Neural progenitor cell (in vitro differentiated cells): ENCODE results near the gene TLE4. TPM values are rescaled to one million over a fixed set of nuclear protein-coding genes. Genes with fewer than 3 reads are reported as not detected.

Experiments used
- DNase-seq: peaks from one replicate; pipeline ENCODE4 v3.0.0-alpha.2; 2016; ENCODE audit warnings: low spot score
- H2AFZ ChIP-seq: fragments of 200-600 bp; sonication (generic); replicated peaks from 2 replicates; pipeline ENCODE4 v1.6.1; 2016; ENCODE audit warnings: antibody characterized with exemption
- H3F3A ChIP-seq: fragments of 200-600 bp; sonication (generic); 2 replicates; pipeline ENCODE4 v1.6.1; 2016; ENCODE audit warnings: antibody characterized with exemption, low read depth
- H3K27ac ChIP-seq: fragments of 200-600 bp; sonication (generic); 2 replicates; pipeline ENCODE4 v1.5.1; 2016; ENCODE audit warnings: mild to moderate bottlenecking
- H3K27me3 ChIP-seq: fragments of 200-600 bp; sonication (generic); 2 replicates; pipeline ENCODE4 v1.6.1; 2016; ENCODE audit warnings: mild to moderate bottlenecking, moderate library complexity
- H3K36me3 ChIP-seq: fragments of 200-600 bp; sonication (generic); 2 replicates; pipeline ENCODE4 v1.5.1; 2016
- H3K4me1 ChIP-seq: fragments of 200-600 bp; sonication (generic); 2 replicates; pipeline ENCODE4 v1.6.1; 2016; ENCODE audit warnings: mixed run types
- H3K4me2 ChIP-seq: fragments of 200-600 bp; sonication (generic); 2 replicates; pipeline ENCODE4 v1.6.1; 2016
- H3K4me3 ChIP-seq: fragments of 200-600 bp; sonication (generic); 2 replicates; pipeline ENCODE4 v1.5.1; 2016
- H3K79me2 ChIP-seq: fragments of 200-600 bp; sonication (generic); 2 replicates; pipeline ENCODE4 v1.6.1; 2016; ENCODE audit warnings: low read depth
- H3K9ac ChIP-seq: fragments of 200-600 bp; sonication (generic); 2 replicates; pipeline ENCODE4 v1.6.1; 2016
- H3K9me3 ChIP-seq: fragments of 200-600 bp; sonication (generic); 2 replicates; pipeline ENCODE4 v1.5.1; 2016; ENCODE audit warnings: low read depth
- H4K20me1 ChIP-seq: fragments of 200-600 bp; sonication (generic); 2 replicates; pipeline ENCODE4 v1.6.1; 2016; ENCODE audit warnings: low read depth
- H3K27ac Mint-ChIP-seq: 3 replicates; pipeline ENCODE4 v1.8.0; 2021; ENCODE audit warnings: mixed read lengths
- H3K27me3 Mint-ChIP-seq: 2 replicates; pipeline ENCODE4 v1.8.0; 2022; ENCODE audit warnings: low read depth, mild to moderate bottlenecking, inconsistent platforms, moderate library complexity, mixed read lengths; ENCODE audit not compliant: insufficient read depth
- H3K36me3 Mint-ChIP-seq: 3 replicates; pipeline ENCODE4 v1.8.0; 2021; ENCODE audit warnings: mixed read lengths
- H3K4me1 Mint-ChIP-seq: 3 replicates; pipeline ENCODE4 v1.8.0; 2021; ENCODE audit warnings: mixed read lengths
- H3K4me3 Mint-ChIP-seq: 3 replicates; pipeline ENCODE4 v1.8.0; 2021; ENCODE audit warnings: mild to moderate bottlenecking, moderate library complexity, mixed read lengths
- H3K9me3 Mint-ChIP-seq: 3 replicates; pipeline ENCODE4 v1.8.0; 2020; ENCODE audit warnings: mixed read lengths
- EZH2 ChIP-seq: fragments of 200-600 bp; sonication (generic); IDR thresholded peaks from 2 replicates; pipeline ENCODE4 v1.6.1; 2017; ENCODE audit warnings: antibody characterized with exemption, mild to moderate bottlenecking, moderate library complexity
- EZH2phosphoT487 ChIP-seq: fragments of 200-600 bp; sonication (generic); IDR thresholded peaks from 2 replicates; pipeline ENCODE4 v1.6.1; 2017; ENCODE audit warnings: antibody characterized with exemption
- total RNA-seq: library from RNA; depleted of rRNA; stranded (reverse); fragments of >200 nt; gene quantifications from 2 replicates; pipeline ENCODE4 v1.2.3, GENCODE V29; 2015; ENCODE audit warnings: low replicate concordance
- TF ChIP-seq, protein P1 (sequence below): fragments of 200-600 bp; sonication (generic); IDR thresholded peaks from 2 replicates; pipeline ENCODE4 v1.5.1; 2017; ENCODE audit warnings: antibody characterized with exemption, mild to moderate bottlenecking

TLE4 gene
- total RNA-seq, 1 donor from 2014 or later: 265 TPM

DNA sequence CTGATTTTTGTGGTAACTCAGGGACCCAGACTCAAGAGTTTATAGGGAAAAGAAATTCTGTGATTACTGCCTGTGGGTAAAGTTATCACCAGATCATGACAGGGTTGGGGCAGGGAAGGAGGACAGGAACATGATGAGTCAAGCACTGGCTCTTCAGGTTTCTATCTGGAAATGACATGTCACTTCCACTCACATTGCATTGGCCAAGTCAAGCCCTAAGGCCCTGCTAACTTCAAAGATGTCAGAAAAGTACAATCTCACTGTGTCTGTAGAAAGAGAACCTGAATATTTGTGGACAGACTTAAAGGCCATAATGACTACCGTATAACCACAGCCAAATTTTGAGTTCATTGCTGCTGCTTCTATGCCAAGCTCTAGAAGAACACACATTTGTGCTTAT is 187.7 kb downstream of the TLE4 start:
- Histone ChIP-seq H3K9me3 (no peaks in the 10 kb centered on the region), H3K27ac (no peak overlapping the region), H3F3A (no peaks in the 10 kb centered on the region), H3K4me3 (no peak overlapping the region), H4K20me1 (no peaks in the 10 kb centered on the region), H3K9ac (no peak overlapping the region), H3K79me2 (no peaks in the 10 kb centered on the region), H3K36me3 (no peaks in the 10 kb centered on the region), H3K4me1 (peaks cover 4% of the 10 kb centered on the region), H3K27me3 (no peaks in the 10 kb centered on the region), H2AFZ (no peak overlapping the region), H3K4me2 (no peak overlapping the region)
- no peak for DNase-seq
- H3K27ac Mint-ChIP-seq: no peak overlapping the region
- peaks cover 16% of the 10 kb centered on the region for H3K9me3 Mint-ChIP-seq
- peaks cover 11% of the 10 kb centered on the region for H3K4me1 Mint-ChIP-seq
- peaks cover 5% of the 10 kb centered on the region for H3K27me3 Mint-ChIP-seq
- no peak overlapping the region for H3K4me3 Mint-ChIP-seq
- TF ChIP-seq EZH2 (no peak), EZH2phosphoT487 (no peak)
- TF ChIP-seq, protein P1, sequence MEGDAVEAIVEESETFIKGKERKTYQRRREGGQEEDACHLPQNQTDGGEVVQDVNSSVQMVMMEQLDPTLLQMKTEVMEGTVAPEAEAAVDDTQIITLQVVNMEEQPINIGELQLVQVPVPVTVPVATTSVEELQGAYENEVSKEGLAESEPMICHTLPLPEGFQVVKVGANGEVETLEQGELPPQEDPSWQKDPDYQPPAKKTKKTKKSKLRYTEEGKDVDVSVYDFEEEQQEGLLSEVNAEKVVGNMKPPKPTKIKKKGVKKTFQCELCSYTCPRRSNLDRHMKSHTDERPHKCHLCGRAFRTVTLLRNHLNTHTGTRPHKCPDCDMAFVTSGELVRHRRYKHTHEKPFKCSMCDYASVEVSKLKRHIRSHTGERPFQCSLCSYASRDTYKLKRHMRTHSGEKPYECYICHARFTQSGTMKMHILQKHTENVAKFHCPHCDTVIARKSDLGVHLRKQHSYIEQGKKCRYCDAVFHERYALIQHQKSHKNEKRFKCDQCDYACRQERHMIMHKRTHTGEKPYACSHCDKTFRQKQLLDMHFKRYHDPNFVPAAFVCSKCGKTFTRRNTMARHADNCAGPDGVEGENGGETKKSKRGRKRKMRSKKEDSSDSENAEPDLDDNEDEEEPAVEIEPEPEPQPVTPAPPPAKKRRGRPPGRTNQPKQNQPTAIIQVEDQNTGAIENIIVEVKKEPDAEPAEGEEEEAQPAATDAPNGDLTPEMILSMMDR: no peak
- H3K36me3 Mint-ChIP-seq: no peaks in the 10 kb centered on the region

DNA sequence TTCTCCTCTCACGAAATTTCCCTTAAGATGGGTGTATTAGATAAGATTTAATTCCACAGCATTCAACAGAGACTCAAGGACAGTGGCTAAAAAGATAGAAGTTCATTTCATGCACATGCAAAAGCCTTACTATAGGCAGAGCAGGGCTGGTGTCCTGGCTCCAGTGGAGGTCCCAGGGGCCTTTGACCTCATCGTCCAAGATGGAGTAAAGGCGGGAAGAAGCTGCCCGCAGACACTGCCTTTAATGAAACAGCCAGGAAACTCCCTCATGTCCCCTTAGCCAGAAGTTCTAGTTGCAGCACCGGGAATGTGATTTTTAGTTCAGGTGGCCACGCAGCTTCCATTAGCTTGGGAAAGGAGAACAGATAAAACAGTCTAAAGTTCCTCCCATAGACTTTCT is 190.3 kb downstream of the TLE4 start:
- Mint-ChIP-seq H3K36me3 (no peaks in the 10 kb centered on the region), H3K9me3 (peaks cover 7% of the 10 kb centered on the region), H3K4me1 (peaks cover 15% of the 10 kb centered on the region), H3K27ac (no peak overlapping the region), H3K27me3 (peaks cover 10% of the 10 kb centered on the region), H3K4me3 (no peak overlapping the region)
- no peaks in the 10 kb centered on the region for H3K9me3 ChIP-seq
- DNase-seq: no peak
- H3K4me2 ChIP-seq: no peak overlapping the region
- no peak overlapping the region for H3K9ac ChIP-seq
- no peak for TF ChIP-seq EZH2
- no peak for TF ChIP-seq EZH2phosphoT487
- TF ChIP-seq, protein P1: no peak
- H3K36me3 ChIP-seq: no peaks in the 10 kb centered on the region
- H4K20me1 ChIP-seq: no peaks in the 10 kb centered on the region
- H3K27me3 ChIP-seq: no peaks in the 10 kb centered on the region
- no peaks in the 10 kb centered on the region for H3F3A ChIP-seq
- peaks cover 4% of the 10 kb centered on the region for H3K4me1 ChIP-seq
- H3K79me2 ChIP-seq: no peaks in the 10 kb centered on the region
- H3K4me3 ChIP-seq: no peak overlapping the region
- H2AFZ ChIP-seq: no peak overlapping the region
- H3K27ac ChIP-seq: no peak overlapping the region

DNA sequence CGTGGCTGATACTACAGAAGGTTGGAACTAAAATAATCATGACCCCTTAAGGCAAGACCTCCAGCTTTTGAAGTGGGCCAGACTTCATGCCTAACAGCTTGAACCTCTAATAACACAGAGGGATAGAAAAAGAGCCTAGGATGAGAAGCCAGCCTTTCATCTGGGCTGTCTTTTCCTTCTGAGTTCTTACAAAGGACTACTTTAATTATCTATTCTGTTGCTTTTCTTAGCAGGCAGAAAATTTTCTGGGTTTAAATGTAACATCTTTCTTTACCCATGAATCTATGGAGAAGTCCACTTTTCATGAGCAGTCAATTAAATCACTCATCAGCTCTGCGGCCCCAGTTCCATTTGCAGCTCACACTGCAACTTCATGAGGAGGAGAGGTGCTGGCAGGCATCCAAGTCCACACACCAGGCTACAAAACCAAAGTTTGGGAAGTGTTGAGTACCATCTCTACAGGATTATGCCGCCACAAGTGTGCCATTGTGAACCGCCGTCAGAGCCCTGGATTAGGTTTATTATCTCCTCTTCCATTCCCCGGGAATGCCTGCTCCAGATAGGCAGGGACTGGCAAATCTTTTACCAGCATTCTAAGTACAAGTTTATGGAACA is 192.0 kb downstream of the TLE4 start:
- Histone ChIP-seq H3K27ac (no peak overlapping the region), H3K4me3 (no peak overlapping the region), H3K9me3 (no peaks in the 10 kb centered on the region), H2AFZ (no peak overlapping the region), H3K36me3 (no peaks in the 10 kb centered on the region), H4K20me1 (no peaks in the 10 kb centered on the region), H3K79me2 (no peaks in the 10 kb centered on the region), H3K9ac (no peak overlapping the region), H3K27me3 (no peaks in the 10 kb centered on the region), H3K4me2 (no peak overlapping the region), H3K4me1 (peaks cover 4% of the 10 kb centered on the region), H3F3A (no peaks in the 10 kb centered on the region)
- Mint-ChIP-seq H3K9me3 (peaks cover 6% of the 10 kb centered on the region), H3K36me3 (no peaks in the 10 kb centered on the region), H3K4me3 (no peak overlapping the region), H3K27me3 (peaks cover 10% of the 10 kb centered on the region), H3K27ac (no peak overlapping the region), H3K4me1 (peaks cover 24% of the 10 kb centered on the region)
- TF ChIP-seq, protein P1: no peak
- no peak for TF ChIP-seq EZH2
- no peak for TF ChIP-seq EZH2phosphoT487
- no peak for DNase-seq
